Ishikawa (cell line): Measurements from ENCODE around the gene RNF157.

Source experiments
- CEBPB ChIP-seq: IDR thresholded peaks from 2 replicates; pipeline ENCODE4 v1.6.1; 2012
- CREB1 ChIP-seq: IDR thresholded peaks from 2 replicates; pipeline ENCODE4 v1.6.1; 2012; ENCODE audit warnings: low read depth
- EGR1 ChIP-seq: IDR thresholded peaks from 2 replicates; pipeline ENCODE4 v1.6.1; 2012
- EP300 ChIP-seq: IDR thresholded peaks from 2 replicates; pipeline ENCODE4 v1.6.1; 2012; ENCODE audit warnings: borderline replicate concordance
- FOXM1 ChIP-seq: IDR thresholded peaks from 2 replicates; pipeline ENCODE4 v1.6.1; 2012; ENCODE audit warnings: low read depth, borderline replicate concordance
- MAX ChIP-seq: IDR thresholded peaks from 2 replicates; pipeline ENCODE4 v1.6.1; 2012
- NFIC ChIP-seq: IDR thresholded peaks from 2 replicates; pipeline ENCODE4 v1.6.1; 2012
- RAD21 ChIP-seq: IDR thresholded peaks from 2 replicates; pipeline ENCODE4 v1.6.1; 2012; ENCODE audit warnings: low read depth
- REST ChIP-seq: IDR thresholded peaks from 2 replicates; pipeline ENCODE4 v1.6.1; 2012; ENCODE audit warnings: low read depth, mild to moderate bottlenecking
- TAF1 ChIP-seq: IDR thresholded peaks from 2 replicates; pipeline ENCODE4 v1.6.1; 2012; ENCODE audit warnings: low read depth, mild to moderate bottlenecking
- TCF12 ChIP-seq: IDR thresholded peaks from 2 replicates; pipeline ENCODE4 v1.6.1; 2012; ENCODE audit warnings: low read depth
- TEAD4 ChIP-seq: IDR thresholded peaks from 2 replicates; pipeline ENCODE4 v1.6.1; 2012
- USF1 ChIP-seq: IDR thresholded peaks from 2 replicates; pipeline ENCODE4 v1.6.1; 2012
- YY1 ChIP-seq: IDR thresholded peaks from 2 replicates; pipeline ENCODE4 v1.6.1; 2012; ENCODE audit warnings: low read depth
- ZBTB7A ChIP-seq: IDR thresholded peaks from 2 replicates; pipeline ENCODE4 v1.6.1; 2012; ENCODE audit warnings: low read depth

The RNF157 gene

GRCh38 chr17:76142039-76142584 is 98.2 kb downstream of the RNF157 start:
- TF ChIP-seq REST (no peak), FOXM1 (no peak), YY1 (no peak), MAX (no peak), CEBPB (no peak), USF1 (no peak), TEAD4 (no peak), RAD21 (no peak), TAF1 (no peak), EGR1 (no peak)

- TF ChIP-seq RAD21 (no peak; the same call in 1 of the 2 replicates), EGR1 (peak; percentile 82), YY1 (peak; percentile 75), TCF12 (peak; percentile 35; the same call in 1 of the 2 replicates), TAF1 (peak; percentile 36; the same call in 1 of the 2 replicates), FOXM1 (peak; percentile 75; the same call in 1 of the 2 replicates), MAX (peak; percentile 88), ZBTB7A (peak; percentile 82), NFIC (no peak)
Measured at GRCh38 chr17:76141212-76142038, 98.9 kb downstream of the RNF157 start, which contains the start of gene FOXJ1. TSS of gene FOXJ1 (minus strand) at chr17:76141245. CDS start at chr17:76140395, 850 bp downstream.

GRCh38 chr17:76140661-76141211 is 99.6 kb downstream of the RNF157 start:
- TF ChIP-seq NFIC (no peak), CREB1 (no peak), EGR1 (no peak), CEBPB (no peak)

GRCh38 chr17:76139801-76140660 is 100.3 kb downstream of the RNF157 start:
- TF ChIP-seq YY1 (peak; percentile 52; the same call in 1 of the 2 replicates), EP300 (no peak), MAX (peak; percentile 42), RAD21 (no peak), NFIC (no peak), CEBPB (no peak), FOXM1 (no peak), TEAD4 (no peak), EGR1 (no peak), TCF12 (no peak), ZBTB7A (peak; percentile 44)

GRCh38 chr17:76138896-76139752 is 101.2 kb downstream of the RNF157 start:
- no peak; the same call in 1 of the 2 replicates for TF ChIP-seq TCF12
- no peak for TF ChIP-seq YY1
- TF ChIP-seq CEBPB, result no peak
- 0 out of 2 replicates have a peak, but pooled peaks have one; percentile 4 for TF ChIP-seq TEAD4
- TF ChIP-seq NFIC, result no peak
- TF ChIP-seq ZBTB7A, result no peak

- TF ChIP-seq CREB1, result no peak
- TF ChIP-seq TEAD4, result peak; percentile 40
- TF ChIP-seq YY1, result no peak
- TF ChIP-seq TAF1, result no peak
- peak; percentile 61 for TF ChIP-seq NFIC
- TF ChIP-seq EGR1, result peak; percentile 31; the same call in 1 of the 2 replicates
- no peak for TF ChIP-seq CEBPB
- peak; percentile 65; the same call in 1 of the 2 replicates for TF ChIP-seq MAX
- TF ChIP-seq FOXM1, result no peak
- TF ChIP-seq REST, result no peak
- no peak for TF ChIP-seq RAD21
- 0 out of 2 replicates have a peak, but pooled peaks have one; percentile 4 for TF ChIP-seq USF1
- peak; percentile 65; the same call in 1 of the 2 replicates for TF ChIP-seq ZBTB7A
- peak; percentile 39; the same call in 1 of the 2 replicates for TF ChIP-seq EP300
- peak; percentile 81 for TF ChIP-seq TCF12
Measured at GRCh38 chr17:76138234-76138895, 101.9 kb downstream of the RNF157 start.
